Loucy (cell line): Measurements from ENCODE around the gene DACT2.

Source experiments
- EZH2phosphoT487 ChIP-seq: fragments of 200-600 bp; IDR thresholded peaks from 2 replicates; pipeline ENCODE4 v1.6.1; 2018; ENCODE audit warnings: antibody characterized with exemption, mild to moderate bottlenecking, moderate library complexity, borderline replicate concordance
- TF ChIP-seq, protein P1 (sequence below): fragments of 200-600 bp; sonication (generic); conservative IDR thresholded peaks from 2 replicates; pipeline ENCODE4 v1.5.1; 2014; ENCODE audit warnings: mild to moderate bottlenecking, antibody characterized with exemption, low read length

DNA sequence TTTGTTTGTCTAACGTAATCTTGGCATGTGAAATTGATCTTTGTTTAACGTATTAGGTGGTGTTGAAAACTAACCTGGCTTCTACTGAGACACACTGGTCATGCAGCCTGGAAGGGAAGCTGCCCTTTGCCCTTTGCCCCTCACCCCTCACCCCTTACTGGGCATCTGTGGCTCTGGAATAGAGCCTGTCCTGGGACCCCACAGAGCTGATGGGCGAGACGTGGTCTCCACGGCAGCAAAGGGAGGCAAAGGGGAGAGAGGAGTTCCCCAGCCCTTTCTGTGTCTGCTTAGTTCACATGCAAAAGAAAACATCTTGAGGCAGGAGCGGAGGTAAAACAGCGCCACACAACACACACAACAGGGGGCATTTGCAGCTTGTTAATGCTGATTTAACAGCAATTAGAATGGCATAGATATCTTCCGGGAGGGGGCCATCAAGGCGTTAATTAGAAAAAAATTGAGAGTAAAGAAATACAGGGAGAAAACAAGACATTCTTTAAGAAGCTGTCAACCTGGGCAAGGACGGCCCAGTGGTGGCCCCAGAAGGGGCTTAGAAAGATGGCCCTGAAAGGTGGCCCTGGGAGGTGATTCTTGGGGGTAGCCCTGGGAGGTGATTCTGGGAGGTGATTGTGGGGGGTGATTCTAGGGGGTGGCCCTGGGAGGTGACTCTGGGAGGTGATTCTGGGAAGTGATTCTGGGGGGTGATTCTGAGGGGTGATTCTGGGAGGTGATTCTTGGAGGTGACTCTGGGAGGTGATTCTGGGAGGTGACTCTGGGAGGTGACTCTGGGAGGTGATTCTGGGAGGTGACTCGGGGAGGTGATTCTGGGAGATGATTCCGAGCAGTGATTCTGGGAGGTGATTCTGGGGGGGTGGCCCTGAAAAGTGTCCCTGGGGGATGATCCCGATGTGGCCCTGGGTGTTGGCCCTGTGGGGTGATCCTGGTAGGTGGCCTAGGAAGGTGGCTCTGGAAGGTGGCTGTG, 44.5 kb upstream of the DACT2 start:
- TF ChIP-seq EZH2phosphoT487, result no peak
- TF ChIP-seq, protein P1, sequence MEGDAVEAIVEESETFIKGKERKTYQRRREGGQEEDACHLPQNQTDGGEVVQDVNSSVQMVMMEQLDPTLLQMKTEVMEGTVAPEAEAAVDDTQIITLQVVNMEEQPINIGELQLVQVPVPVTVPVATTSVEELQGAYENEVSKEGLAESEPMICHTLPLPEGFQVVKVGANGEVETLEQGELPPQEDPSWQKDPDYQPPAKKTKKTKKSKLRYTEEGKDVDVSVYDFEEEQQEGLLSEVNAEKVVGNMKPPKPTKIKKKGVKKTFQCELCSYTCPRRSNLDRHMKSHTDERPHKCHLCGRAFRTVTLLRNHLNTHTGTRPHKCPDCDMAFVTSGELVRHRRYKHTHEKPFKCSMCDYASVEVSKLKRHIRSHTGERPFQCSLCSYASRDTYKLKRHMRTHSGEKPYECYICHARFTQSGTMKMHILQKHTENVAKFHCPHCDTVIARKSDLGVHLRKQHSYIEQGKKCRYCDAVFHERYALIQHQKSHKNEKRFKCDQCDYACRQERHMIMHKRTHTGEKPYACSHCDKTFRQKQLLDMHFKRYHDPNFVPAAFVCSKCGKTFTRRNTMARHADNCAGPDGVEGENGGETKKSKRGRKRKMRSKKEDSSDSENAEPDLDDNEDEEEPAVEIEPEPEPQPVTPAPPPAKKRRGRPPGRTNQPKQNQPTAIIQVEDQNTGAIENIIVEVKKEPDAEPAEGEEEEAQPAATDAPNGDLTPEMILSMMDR, result no peak
